Panc1 (cell line): ENCODE results near the gene SHBG. TPM values are rescaled to one million over a fixed set of nuclear protein-coding genes. Genes with fewer than 3 reads are reported as not detected.

Experiments used
- ATAC-seq: fragments of 200-7000 bp; cut with Tn5 transposase; 2 replicates; pipeline ENCODE4 v1.9.1; 2020; ENCODE audit warnings: mild to moderate bottlenecking, moderate library complexity
- BruUV-seq: library from RNA; stranded (reverse); fragments of 400-500 nt; replicated peaks from 2 replicates; lab custom pipeline; 2021; lab: Mats Ljungman, UMichigan
- CTCF ChIA-PET: fragments of 300-600 bp; sonication (Branson Sonifier 250); formaldehyde crosslinking; loops from one replicate; lab custom pipeline; 2022; ENCODE audit warnings: antibody characterized with exemption; lab: Charles Lee
- POLR2A ChIA-PET: fragments of 300-600 bp; sonication (Branson Sonifier 250); formaldehyde crosslinking; loops from one replicate; lab custom pipeline; 2022; ENCODE audit warnings: antibody characterized with exemption; lab: Charles Lee
- DNase-seq: peaks from one replicate; pipeline ENCODE4 v3.0.0-alpha.2; 2010; ENCODE audit warnings: low read depth, low spot score
- H3K27ac ChIP-seq: 2 replicates; pipeline ENCODE4 v1.5.1; 2011; ENCODE audit warnings: mild to moderate bottlenecking, low read length, inconsistent platforms
- H3K27me3 ChIP-seq: fragments of 200-500 bp; sonication (Bioruptor generic); 2 replicates; pipeline ENCODE4 v1.6.0; 2014; ENCODE audit warnings: low read length, inconsistent platforms; ENCODE audit not compliant: control insufficient read depth, insufficient read depth
- H3K36me3 ChIP-seq: fragments of 200-500 bp; sonication (Bioruptor generic); 2 replicates; pipeline ENCODE4 v1.5.1; 2014; ENCODE audit warnings: inconsistent platforms, mild to moderate bottlenecking, low read length, moderate library complexity; ENCODE audit not compliant: control insufficient read depth, insufficient read depth
- H3K4me1 ChIP-seq: 2 replicates; pipeline ENCODE4 v1.5.1; 2011; ENCODE audit warnings: inconsistent platforms, mild to moderate bottlenecking, low read length, moderate library complexity; ENCODE audit not compliant: control insufficient read depth, insufficient read depth
- H3K4me3 ChIP-seq, 2 experiments: 2 replicates each; pipeline ENCODE4 v1.5.1; 2011 to 2012; ENCODE audit warnings: low read depth in 2 of 2, low read length in 2 of 2, mild to moderate bottlenecking in 2 of 2, inconsistent platforms in 1 of 2, moderate library complexity in 1 of 2
- H3K9me3 ChIP-seq: fragments of 200-500 bp; sonication (Bioruptor generic); 2 replicates; pipeline ENCODE4 v1.5.1; 2014; ENCODE audit warnings: low read depth, mild to moderate bottlenecking, inconsistent platforms, low read length, moderate library complexity; ENCODE audit not compliant: control insufficient read depth, insufficient read depth
- CTCF ChIP-seq: fragments of 450-650 bp; IDR thresholded peaks from 2 replicates; pipeline ENCODE4 v1.5.1; 2017; ENCODE audit warnings: mild to moderate bottlenecking
- POLR2AphosphoS5 ChIP-seq: IDR thresholded peaks from 2 replicates; pipeline ENCODE4 v1.6.1; 2012; ENCODE audit warnings: mild to moderate bottlenecking, low read depth, low read length, moderate library complexity
- REST ChIP-seq, 2 experiments: IDR thresholded peaks; 2 replicates each; pipeline ENCODE4 v1.6.1; 2011 to 2012; ENCODE audit warnings: low read depth in 2 of 2, control low read depth in 1 of 2, low read length in 1 of 2, mild to moderate bottlenecking in 1 of 2, moderate library complexity in 1 of 2; ENCODE audit not compliant: insufficient read depth in 1 of 2
- SIN3A ChIP-seq: IDR thresholded peaks from 2 replicates; pipeline ENCODE4 v1.6.1; 2012; ENCODE audit warnings: low read depth, mild to moderate bottlenecking, low read length, moderate library complexity, borderline replicate concordance; ENCODE audit not compliant: insufficient read depth
- TCF7L2 ChIP-seq: IDR thresholded peaks from 2 replicates; pipeline ENCODE4 v1.6.1; 2011; ENCODE audit warnings: mild to moderate bottlenecking, low read depth, low read length, inconsistent platforms
- in situ Hi-C: cut with HindIII; loops from 2 replicates; pipeline ENCODE4 v1.10.0; 2016; ENCODE audit warnings: low sequenced_read_pairs, low pct_unique_long_range_greater_than_20kb
- intact Hi-C: fragments of 100-400 bp; cut with micrococcal nuclease; formaldehyde crosslinking; loops from one replicate; pipeline ENCODE4 v1.10.0; 2022; ENCODE audit not compliant: unreplicated experiment
- total RNA-seq: library from RNA; stranded (reverse); gene quantifications from one replicate; pipeline ENCODE4 v1.2.1, GENCODE V29; 2021; ENCODE audit not compliant: unreplicated experiment

The SHBG gene
- total RNA-seq, 1 experiment from 2014 or later: 1.2 TPM

DNA sequence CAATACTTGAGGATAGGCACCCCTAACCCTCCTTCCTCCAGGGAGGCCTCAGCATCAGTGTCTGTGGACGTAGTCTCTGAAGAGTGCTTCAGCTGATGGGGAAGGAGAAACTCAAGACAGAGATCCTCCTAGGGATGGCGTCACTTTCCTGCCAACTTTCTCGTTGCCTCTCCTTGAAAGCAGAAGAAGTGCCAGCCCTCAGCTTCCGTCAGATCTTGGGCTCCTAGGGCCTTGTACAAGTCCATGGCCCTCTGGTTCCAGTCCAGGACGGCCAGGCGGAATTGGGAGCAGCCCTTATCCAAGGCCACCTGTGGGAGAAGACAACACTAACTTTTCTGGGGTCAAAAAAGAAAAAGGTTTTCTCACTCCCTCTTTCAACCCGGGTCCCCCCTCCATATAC lies 3.6 kb upstream of the SHBG start:
- ATAC-seq (no peak), DNase-seq (no peak)
- TF ChIP-seq POLR2AphosphoS5: no peak
- no peak for TF ChIP-seq REST (IDR thresholded peaks at IDR 0.05; ENCODE audit: insufficient read depth in 1 of 2, low read depth in 2 of 2, low read length in 1 of 2)
- TF ChIP-seq TCF7L2: no peak
- TF ChIP-seq CTCF: no peak
- no peak for TF ChIP-seq SIN3A
- in situ Hi-C loops: no loop called here
- intact Hi-C loops: no loop called here
- Histone ChIP-seq H3K4me1 (peaks cover 7% of the 10 kb centered on the region), H3K36me3 (no peaks in the 10 kb centered on the region), H3K27ac (peak overlapping the region; percentile 86; the same call in 1 of the 2 replicates), H3K27me3 (no peaks in the 10 kb centered on the region), H3K4me3 (peak overlapping the region; percentile 68 to 71), H3K9me3 (no peaks in the 10 kb centered on the region)
- POLR2A ChIA-PET: no interaction called here
- TSS peak; percentile 99 for BruUV-seq
- CTCF ChIA-PET: no interaction called here

- Histone ChIP-seq H3K4me3 (peak overlapping the region; percentile 68 to 71), H3K27me3 (no peaks in the 10 kb centered on the region), H3K4me1 (peaks cover 7% of the 10 kb centered on the region), H3K36me3 (no peaks in the 10 kb centered on the region), H3K27ac (peak overlapping the region; percentile 86), H3K9me3 (no peaks in the 10 kb centered on the region)
- no peak for TF ChIP-seq CTCF
- no peak for TF ChIP-seq TCF7L2
- no peak for TF ChIP-seq REST (IDR thresholded peaks at IDR 0.05; ENCODE audit: insufficient read depth in 1 of 2, low read depth in 2 of 2, low read length in 1 of 2)
- TF ChIP-seq POLR2AphosphoS5: no peak
- no peak for TF ChIP-seq SIN3A
- DNase-seq (no peak), ATAC-seq (peak; percentile 19; the same call in 1 of the 2 replicates)
- BruUV-seq: no TSS peak
- intact Hi-C loops (no loop called here), in situ Hi-C loops (no loop called here)
- ChIA-PET CTCF (no interaction called here), POLR2A (interaction anchor here (0.6 kb wide), 1 partner anchor 18 kb away, joined by 4 read pairs; no protein-coding TSS in a partner anchor)
Observed at GRCh38 chr17:7626956-7627249, 3.0 kb upstream of the SHBG start.
